HT-29 (cell line): ENCODE results near the gene CTSE. TPM values are rescaled to one million over a fixed set of nuclear protein-coding genes. Genes with fewer than 3 reads are reported as not detected.
A peak's percentile ranks its signal among the peaks of the same experiment; 100 is the strongest.

Experiments
- DNase-seq: peaks from one replicate; pipeline ENCODE4 v3.0.0-alpha.2; 2015; ENCODE audit warnings: low spot score
- total RNA-seq: library from RNA; depleted of rRNA; stranded (reverse); fragments of >200 nt; shearing (Covaris generic); gene quantifications from 2 replicates; pipeline ENCODE4 v1.2.3, GENCODE V29; 2014

Gene CTSE
- total RNA-seq, 1 experiment from 2014 or later: 6.6 TPM

- no peak for DNase-seq
Measured at GRCh38 chr1:206049919-206050600, 26.4 kb upstream of the CTSE start.

DNA sequence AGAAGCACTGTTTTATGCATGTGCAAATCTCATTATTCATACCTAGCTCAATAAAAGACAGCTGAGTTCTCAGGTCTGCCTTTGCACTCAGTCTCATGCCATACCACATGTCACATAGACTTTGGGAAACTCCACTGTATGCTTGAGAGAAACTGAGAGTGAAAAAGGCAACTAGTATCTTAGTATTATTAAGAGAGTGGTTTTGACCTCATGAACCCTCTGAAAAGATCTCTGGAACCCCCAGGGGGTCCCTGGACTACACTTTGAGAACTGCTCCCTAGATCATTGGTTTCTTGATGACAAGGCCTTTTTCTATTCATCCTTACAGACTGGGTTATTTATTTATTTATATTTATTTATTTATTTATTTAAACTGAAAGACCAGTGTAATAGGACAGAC is 25.6 kb upstream of the CTSE start:
- DNase-seq: no peak

DNA sequence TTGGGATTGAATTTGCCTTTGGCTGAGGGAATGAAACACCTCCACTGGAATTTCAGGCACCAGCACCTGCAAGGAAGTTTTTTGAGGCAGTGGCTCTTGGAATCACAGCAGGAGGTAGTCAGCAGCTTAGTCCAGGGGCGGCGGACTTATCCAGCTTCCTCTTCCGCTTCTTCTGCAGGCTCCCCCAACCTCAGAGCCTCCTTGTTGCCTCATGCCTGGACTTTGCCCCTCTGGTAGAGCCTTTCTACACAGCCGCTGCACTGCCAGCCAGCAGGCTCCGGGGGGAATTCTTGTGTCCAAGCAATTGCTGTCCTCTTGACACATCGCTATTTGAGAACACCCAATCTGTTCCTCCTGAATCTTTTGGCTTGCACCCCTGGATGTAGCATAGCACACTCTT is 24.9 kb upstream of the CTSE start:
- peak; percentile 85 for DNase-seq

DNA sequence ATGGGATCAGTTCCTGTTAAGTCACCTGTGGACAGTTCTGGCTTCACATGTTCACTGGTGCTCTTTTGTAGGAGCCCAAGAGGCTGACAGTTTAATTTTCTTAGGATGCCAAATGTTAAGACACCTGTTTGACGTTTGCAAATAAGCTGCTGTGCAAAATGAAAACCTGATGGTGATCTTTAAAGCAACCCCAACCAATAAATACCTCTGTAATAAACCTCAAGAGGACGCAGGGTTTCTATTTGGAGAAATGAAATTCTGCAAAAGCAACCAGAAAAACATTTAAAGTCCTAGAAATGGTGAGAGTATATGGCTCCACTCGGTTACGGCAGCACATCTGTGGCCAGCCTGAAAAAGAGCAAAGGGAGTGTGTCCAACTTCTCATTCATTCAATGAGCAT is 23.6 kb upstream of the CTSE start:
- DNase-seq: no peak

- DNase-seq: no peak
Measured at GRCh38 chr1:206041640-206042039, 17.9 kb upstream of the CTSE start.

DNA sequence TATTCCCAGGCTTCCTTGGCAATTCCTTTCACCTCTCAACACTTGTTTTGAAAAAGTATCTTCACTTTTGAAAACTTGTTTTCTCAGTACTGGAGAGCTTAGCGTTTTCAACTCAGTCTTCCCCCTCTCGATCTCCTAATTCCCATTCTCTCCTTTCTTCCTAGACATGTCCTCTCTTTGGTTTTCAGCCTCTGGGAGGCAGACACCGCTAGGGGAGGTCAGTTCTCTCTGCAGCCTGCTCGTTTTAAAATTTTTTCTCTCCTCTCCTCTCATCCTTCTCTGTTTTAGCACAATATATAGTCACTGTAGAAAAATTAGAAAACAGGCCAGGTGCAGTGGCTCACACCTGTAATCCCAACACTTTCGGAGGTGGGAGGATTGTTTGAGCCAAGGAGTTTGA is 16.6 kb upstream of the CTSE start:
- DNase-seq: no peak

DNA sequence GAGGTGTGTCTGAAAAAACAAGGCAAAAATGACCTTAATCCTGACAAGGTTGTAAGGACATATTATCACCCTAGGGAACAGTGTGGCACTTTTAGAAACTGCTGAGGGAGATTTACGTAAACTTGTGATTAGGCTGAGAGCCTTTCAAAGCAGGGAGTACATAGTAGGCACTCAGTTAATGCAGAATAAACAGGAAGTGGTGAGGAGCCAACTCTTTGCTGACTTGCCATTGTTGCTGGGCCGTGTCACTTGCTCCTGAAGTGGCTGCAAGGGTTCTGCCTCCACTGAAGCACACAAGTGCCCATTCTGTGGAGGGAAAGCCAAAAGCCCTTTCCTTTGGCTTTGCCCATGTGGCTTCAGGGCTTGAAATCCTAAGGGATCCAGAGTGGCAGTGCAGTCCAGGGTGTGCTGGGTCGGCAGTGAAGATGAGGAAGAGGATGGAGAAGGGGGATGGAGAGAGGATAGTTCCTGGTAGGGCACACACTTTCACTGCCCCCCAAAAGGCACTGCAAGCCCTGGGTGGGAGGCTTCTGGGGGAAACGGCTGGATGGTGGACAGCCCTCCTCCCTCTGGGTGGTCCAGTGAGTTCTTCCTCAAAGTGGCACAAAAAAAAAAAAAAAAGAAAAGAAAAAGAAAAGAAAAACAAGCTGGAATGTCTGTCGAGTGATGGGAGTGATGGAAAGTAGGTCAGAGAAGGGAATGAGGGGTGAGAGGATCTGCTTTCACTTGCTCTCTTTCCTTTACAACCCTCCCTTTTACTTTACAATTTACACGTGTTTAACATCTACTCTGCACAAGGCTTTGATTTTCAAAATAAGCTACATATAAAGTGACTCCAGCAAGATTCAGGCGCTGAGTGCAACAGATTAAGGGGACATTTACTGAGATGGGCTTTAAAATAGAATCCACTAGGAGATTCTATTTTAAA is 15.6 kb upstream of the CTSE start:
- DNase-seq: no peak

GRCh38 chr1:206037581-206037980 is 13.9 kb upstream of the CTSE start:
- no peak for DNase-seq

GRCh38 chr1:206036663-206037455 is 13.2 kb upstream of the CTSE start:
- no peak for DNase-seq

DNA sequence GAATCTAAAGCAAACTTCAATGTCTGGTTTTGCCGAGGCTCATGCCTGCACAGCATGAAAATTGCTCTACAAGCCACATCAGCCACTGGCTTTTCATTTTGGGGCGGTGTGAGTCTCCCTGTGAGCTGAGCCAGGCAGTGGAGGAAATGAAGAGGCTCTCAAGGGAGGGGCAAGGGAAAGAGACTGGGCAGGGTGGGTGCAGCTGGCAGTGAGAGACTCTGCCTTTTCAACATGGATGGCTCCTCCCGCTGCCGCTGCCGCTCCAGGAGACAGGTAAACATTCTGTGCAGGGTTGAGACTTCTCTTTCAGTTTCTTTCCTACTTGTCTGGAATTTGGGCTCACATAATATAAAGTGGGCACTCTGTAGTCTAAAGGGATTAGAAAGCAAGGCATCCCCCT is 11.3 kb upstream of the CTSE start:
- DNase-seq: peak; percentile 40

DNA sequence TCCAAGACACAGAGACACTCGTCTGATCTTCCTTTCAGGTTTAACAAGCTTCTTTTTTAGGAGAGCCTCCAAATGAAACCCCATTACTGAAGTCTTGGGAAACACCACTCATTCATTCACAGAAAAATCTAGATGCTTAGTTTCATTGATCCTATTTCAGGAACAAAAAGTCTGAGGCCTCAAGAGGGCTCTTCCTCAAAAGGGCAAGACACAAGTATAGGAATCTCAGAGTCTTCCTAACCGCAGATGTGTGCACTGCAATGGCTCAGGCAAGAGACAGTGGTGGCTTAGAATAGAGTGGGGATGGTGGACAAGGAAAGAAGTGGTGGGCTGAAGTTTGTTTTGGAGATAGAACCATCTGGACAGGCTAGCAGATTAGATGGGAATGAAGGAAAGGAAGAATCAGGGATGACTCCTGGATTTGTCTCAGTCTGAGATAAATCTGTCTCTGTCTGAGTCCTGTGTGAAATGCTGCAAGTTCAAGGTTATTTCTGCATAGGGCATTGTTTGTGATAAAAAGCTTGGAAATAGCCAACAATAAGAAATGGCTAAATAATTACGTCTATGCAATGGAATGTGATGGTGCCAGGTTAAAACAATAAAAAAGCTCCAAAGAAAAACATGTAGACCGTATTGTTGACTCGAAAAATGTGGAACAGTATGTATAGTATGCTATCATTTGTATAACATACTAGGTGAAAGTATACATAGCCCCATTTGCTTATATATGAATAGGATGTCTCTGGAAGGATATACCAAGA is 8.9 kb upstream of the CTSE start:
- DNase-seq: no peak

- DNase-seq: peak; percentile 91
Measured at GRCh38 chr1:206030714-206031113, 7.0 kb upstream of the CTSE start.

GRCh38 chr1:206030191-206030590 is 6.5 kb upstream of the CTSE start:
- DNase-seq: no peak

DNA sequence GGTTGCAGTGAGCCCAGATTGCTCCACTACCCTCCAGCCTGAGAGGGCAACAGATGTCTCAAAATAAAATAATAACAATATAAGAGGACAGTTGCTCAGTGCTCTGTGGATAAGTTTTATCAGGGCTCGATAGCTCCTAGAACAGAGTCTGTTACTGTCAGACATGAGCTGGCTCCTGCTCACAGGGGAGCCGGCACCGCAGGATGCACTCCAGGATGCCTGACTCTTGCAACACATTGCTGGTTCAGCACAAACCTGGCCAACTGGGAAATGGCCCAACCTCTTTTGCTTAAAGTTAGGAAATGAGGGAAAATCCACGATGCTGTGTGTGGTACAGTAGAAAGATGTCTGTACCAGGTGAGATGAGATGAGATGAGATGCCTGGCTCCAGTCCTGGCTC is 5.8 kb upstream of the CTSE start:
- DNase-seq: no peak

- no peak for DNase-seq
Measured at GRCh38 chr1:206025283-206025820, 1.7 kb upstream of the CTSE start.

DNA sequence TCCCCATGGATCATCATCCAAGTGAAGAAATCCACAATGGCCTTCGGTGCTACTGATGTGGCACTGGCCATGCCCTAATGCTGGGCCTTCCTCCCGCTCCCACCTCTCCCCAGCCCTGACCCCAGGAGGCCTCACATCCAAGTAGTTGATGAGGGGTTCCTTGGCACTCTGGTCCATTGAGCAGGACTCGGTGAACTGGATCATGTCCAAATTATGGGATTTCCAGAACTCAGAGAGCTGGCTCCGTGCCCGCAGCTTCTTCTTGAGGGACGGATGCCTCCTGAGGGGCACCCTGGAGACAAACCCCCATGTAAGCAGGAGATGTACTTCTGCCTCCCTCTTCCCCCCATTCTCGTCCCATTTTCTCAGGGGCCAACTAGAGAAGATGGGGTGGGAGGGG is 929 bp downstream of the CTSE start:
- no peak for DNase-seq

DNA sequence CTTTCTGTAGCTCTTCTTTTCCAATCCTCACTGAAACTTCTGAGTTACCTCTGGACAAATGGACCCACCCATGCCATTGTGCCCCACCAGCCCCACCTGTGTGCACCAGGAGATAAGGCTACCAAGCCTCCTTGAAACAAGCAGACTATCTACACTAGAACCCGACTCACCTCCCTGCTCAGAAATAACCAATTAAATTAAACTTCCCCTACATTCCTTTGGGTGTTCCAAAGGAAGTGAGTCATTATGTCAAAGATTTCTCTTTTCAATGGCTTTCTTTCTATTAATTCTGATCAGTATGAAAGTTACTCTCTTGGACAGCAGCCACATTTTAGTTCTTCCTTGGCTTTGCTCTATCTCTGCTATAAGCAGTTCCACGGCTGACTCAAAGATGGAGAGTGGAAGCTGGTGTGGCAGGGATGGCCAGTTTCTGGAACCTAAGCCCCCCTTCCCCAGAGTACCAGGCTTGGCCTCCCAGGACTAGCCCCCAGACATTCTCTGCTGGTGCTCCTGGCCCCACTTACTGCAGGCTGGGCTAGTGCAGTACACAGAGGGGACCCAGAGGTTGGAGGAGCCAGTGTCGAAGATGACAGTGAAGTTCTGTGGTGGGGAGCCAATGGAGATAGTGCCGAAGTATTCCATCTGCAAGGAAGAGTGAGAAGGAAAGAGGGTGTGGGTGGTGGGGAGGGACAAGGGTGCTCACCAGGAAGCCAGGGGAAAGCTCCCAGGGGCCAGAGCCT is 1.9 kb downstream of the CTSE start:
- DNase-seq: peak; percentile 80

- DNase-seq: peak; percentile 86
Measured at GRCh38 chr1:206021008-206021625, 2.6 kb downstream of the CTSE start.

DNA sequence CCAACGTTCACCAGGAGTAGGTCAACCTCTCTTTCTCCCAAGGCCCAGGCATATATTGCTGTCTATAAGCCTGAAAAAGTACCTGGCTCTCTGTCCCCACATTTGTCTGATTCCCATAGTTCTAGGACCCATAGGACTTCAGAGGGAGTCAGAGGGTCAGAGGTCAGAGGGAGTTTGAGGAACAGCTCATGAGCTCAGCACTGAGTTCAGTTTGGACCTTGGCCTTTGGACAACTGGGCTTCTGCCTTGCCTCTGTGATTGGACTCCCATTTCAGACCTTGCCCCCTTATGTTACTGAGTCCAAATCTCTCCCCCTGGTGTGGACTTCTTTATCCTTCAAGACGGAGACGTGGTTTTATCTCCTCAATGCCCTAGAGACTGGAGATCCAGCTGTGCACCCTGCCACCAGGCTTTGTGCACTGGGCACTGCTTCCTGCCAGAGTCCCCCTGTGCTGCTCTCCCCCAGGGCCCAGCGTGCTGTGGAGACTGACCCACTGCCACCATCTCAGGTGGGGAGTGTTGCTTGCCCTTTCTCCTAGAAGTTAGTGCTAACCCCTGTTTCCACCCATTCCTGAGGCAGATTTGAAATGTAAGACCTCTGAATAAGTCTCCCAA is 3.2 kb downstream of the CTSE start:
- DNase-seq: no peak

- no peak for DNase-seq
Measured at GRCh38 chr1:206015071-206015470, 8.6 kb downstream of the CTSE start.
